ENCODE results near the gene LYZL2. TPM values are rescaled to one million over a fixed set of nuclear protein-coding genes. Genes with fewer than 3 reads are reported as not detected.
"Not testable (repeated sequence)": the region's sequence is repeated elsewhere in the genome, so short reads cannot be mapped to it uniquely, and the experiment has no call there.

LYZL2 gene
- total RNA-seq, 1 donor from 2014 or later: not detected

DNA sequence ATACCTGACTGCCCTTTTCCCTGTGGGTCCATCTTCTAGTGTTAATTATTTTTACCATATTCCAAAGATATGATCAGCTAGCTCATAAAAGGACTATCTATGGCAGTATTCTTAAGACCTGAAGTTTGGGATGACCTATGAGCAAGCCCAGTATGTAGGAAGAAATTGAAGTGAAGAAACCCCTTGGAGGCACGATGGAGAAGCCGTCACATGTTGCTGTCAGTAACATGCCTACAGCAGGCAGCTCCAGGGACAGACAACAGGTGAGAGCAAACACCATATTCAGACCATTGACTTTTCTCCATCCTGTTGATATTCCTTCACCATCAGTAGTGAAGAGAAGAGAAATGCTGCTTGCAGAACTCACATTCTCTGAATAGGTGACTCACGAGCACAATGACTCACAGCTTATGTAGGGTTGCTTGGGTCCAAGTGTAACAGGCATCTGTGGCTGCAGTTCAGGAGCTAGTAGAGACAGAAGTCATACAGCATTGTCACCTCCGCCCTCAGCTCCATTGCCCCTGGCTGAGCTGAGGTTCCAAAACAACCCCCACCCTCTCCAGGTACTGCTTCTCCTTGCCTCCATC, 8.4 kb upstream of the LYZL2 start:
- Mint-ChIP-seq H3K36me3 (ENCODE audit: low read depth, unreplicated experiment) (no peaks in the 10 kb centered on the region), H3K27me3 (ENCODE audit: low read depth, unreplicated experiment) (peaks cover 7% of the 10 kb centered on the region), H3K4me3 (ENCODE audit: unreplicated experiment) (no peak overlapping the region), H3K27ac (ENCODE audit: unreplicated experiment) (no peak overlapping the region), H3K9me3 (ENCODE audit: unreplicated experiment) (no peaks in the 10 kb centered on the region), H3K4me1 (ENCODE audit: low read depth, unreplicated experiment) (peaks cover 3% of the 10 kb centered on the region)
- peaks cover 6% of the 10 kb centered on the region for H3K4me1 ChIP-seq (ENCODE audit: insufficient read depth, low read length)
- H3K4me3 ChIP-seq (ENCODE audit: insufficient read depth, low read depth, low read length): no peak overlapping the region
- H2AFZ ChIP-seq (ENCODE audit: low read depth, low read length): no peak overlapping the region
- FAIRE-seq (peak; percentile 99), DNase-seq (ENCODE audit: low read depth) (peak; percentile 90)
- no peaks in the 10 kb centered on the region for H4K20me1 ChIP-seq (ENCODE audit: insufficient read depth, low read length)
- H3K36me3 ChIP-seq (ENCODE audit: insufficient read depth, low read length): no peaks in the 10 kb centered on the region
- H3K27me3 ChIP-seq (ENCODE audit: insufficient read depth, low read length): peaks cover under 1% of the 10 kb centered on the region
- H3K4me2 ChIP-seq (ENCODE audit: low read length): peak overlapping the region; percentile 26
- H3K9me3 ChIP-seq (ENCODE audit: insufficient read depth, low read depth, low read length): no peaks in the 10 kb centered on the region
- TF ChIP-seq, protein P1, sequence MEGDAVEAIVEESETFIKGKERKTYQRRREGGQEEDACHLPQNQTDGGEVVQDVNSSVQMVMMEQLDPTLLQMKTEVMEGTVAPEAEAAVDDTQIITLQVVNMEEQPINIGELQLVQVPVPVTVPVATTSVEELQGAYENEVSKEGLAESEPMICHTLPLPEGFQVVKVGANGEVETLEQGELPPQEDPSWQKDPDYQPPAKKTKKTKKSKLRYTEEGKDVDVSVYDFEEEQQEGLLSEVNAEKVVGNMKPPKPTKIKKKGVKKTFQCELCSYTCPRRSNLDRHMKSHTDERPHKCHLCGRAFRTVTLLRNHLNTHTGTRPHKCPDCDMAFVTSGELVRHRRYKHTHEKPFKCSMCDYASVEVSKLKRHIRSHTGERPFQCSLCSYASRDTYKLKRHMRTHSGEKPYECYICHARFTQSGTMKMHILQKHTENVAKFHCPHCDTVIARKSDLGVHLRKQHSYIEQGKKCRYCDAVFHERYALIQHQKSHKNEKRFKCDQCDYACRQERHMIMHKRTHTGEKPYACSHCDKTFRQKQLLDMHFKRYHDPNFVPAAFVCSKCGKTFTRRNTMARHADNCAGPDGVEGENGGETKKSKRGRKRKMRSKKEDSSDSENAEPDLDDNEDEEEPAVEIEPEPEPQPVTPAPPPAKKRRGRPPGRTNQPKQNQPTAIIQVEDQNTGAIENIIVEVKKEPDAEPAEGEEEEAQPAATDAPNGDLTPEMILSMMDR (IDR thresholded peaks at IDR 0.05; ENCODE audit: insufficient read depth, low read depth, low read length): no peak
- TF ChIP-seq EZH2 (IDR thresholded peaks at IDR 0.05; ENCODE audit: insufficient read depth, low read length): no peak
- no peak overlapping the region for H3K27ac ChIP-seq (ENCODE audit: low read depth, low read length)
- no peak overlapping the region for H3K9ac ChIP-seq (ENCODE audit: low read length)
- no peaks in the 10 kb centered on the region for H3K79me2 ChIP-seq (ENCODE audit: insufficient read depth, low read length)

DNA sequence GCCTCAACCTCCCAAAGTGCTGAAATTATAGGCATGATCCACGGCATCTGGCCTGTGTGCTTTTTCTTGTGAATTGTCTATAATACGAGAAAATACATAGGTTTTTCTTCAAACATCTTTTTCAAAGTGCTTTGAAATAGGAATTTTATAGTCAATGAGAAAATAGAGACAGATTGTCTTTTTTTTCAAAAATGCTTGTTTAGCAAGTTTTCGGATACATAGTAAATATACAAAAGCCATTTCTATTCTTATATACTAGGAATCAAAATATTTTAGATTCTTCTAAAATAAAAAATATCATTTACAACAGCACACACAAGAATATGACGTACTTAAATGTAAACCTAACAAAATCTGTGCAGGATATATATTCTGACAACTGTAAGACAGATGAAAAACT, 1.6 kb upstream of the LYZL2 start:
- no peak overlapping the region for H3K4me3 Mint-ChIP-seq (ENCODE audit: unreplicated experiment)
- H4K20me1 ChIP-seq (ENCODE audit: insufficient read depth, low read length): no peaks in the 10 kb centered on the region
- H3K79me2 ChIP-seq (ENCODE audit: insufficient read depth, low read length): no peaks in the 10 kb centered on the region
- H3K9ac ChIP-seq (ENCODE audit: low read length): no peak overlapping the region
- peaks cover 1% of the 10 kb centered on the region for H3K9me3 Mint-ChIP-seq (ENCODE audit: unreplicated experiment)
- TF ChIP-seq, protein P1 (IDR thresholded peaks at IDR 0.05; ENCODE audit: insufficient read depth, low read depth, low read length): no peak
- no peak for TF ChIP-seq EZH2 (IDR thresholded peaks at IDR 0.05; ENCODE audit: insufficient read depth, low read length)
- DNase-seq (ENCODE audit: low read depth) (no peak), FAIRE-seq (no peak)
- no peak overlapping the region for H3K27ac ChIP-seq (ENCODE audit: low read depth, low read length)
- H3K4me1 ChIP-seq (ENCODE audit: insufficient read depth, low read length): no peaks in the 10 kb centered on the region
- H3K27me3 ChIP-seq (ENCODE audit: insufficient read depth, low read length): peaks cover 5% of the 10 kb centered on the region
- peaks cover 10% of the 10 kb centered on the region for H3K27me3 Mint-ChIP-seq (ENCODE audit: low read depth, unreplicated experiment)
- peaks cover 3% of the 10 kb centered on the region for H3K36me3 Mint-ChIP-seq (ENCODE audit: low read depth, unreplicated experiment)
- no peak overlapping the region for H3K4me2 ChIP-seq (ENCODE audit: low read length)
- H3K27ac Mint-ChIP-seq (ENCODE audit: unreplicated experiment): no peak overlapping the region
- H3K9me3 ChIP-seq (ENCODE audit: insufficient read depth, low read depth, low read length): no peaks in the 10 kb centered on the region
- no peak overlapping the region for H2AFZ ChIP-seq (ENCODE audit: low read depth, low read length)
- H3K4me1 Mint-ChIP-seq (ENCODE audit: low read depth, unreplicated experiment): no peaks in the 10 kb centered on the region
- H3K36me3 ChIP-seq (ENCODE audit: insufficient read depth, low read length): no peaks in the 10 kb centered on the region
- no peak overlapping the region for H3K4me3 ChIP-seq (ENCODE audit: insufficient read depth, low read depth, low read length)

DNA sequence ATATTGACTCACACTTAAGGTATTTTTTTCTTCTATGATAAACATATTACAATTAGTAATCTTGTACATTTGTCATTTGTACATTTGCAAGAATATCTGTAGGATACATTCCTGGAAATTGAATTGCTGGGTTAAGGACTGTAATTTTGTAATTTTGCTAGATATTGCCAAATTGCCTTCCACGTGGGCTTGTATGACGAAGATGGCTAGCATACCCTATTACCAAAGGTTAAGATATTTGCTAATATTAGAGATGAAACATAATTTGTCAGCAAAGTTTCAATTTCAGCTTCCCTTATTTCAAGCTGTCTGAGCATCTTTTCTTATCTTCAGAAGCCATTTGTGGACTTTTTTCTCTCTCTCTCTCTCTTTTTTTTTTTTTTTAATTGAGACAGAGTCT, 1.0 kb upstream of the LYZL2 start:
- Mint-ChIP-seq H3K27ac (ENCODE audit: unreplicated experiment) (no peak overlapping the region), H3K9me3 (ENCODE audit: unreplicated experiment) (peaks cover 1% of the 10 kb centered on the region), H3K36me3 (ENCODE audit: low read depth, unreplicated experiment) (peaks cover 3% of the 10 kb centered on the region), H3K4me3 (ENCODE audit: unreplicated experiment) (no peak overlapping the region), H3K27me3 (ENCODE audit: low read depth, unreplicated experiment) (peaks cover 13% of the 10 kb centered on the region), H3K4me1 (ENCODE audit: low read depth, unreplicated experiment) (no peaks in the 10 kb centered on the region)
- Histone ChIP-seq H3K36me3 (ENCODE audit: insufficient read depth, low read length) (no peaks in the 10 kb centered on the region), H3K27me3 (ENCODE audit: insufficient read depth, low read length) (peaks cover 5% of the 10 kb centered on the region), H3K4me1 (ENCODE audit: insufficient read depth, low read length) (no peaks in the 10 kb centered on the region), H3K4me2 (ENCODE audit: low read length) (no peak overlapping the region), H3K4me3 (ENCODE audit: insufficient read depth, low read depth, low read length) (no peak overlapping the region), H4K20me1 (ENCODE audit: insufficient read depth, low read length) (no peaks in the 10 kb centered on the region), H3K9me3 (ENCODE audit: insufficient read depth, low read depth, low read length) (no peaks in the 10 kb centered on the region), H3K9ac (ENCODE audit: low read length) (no peak overlapping the region), H2AFZ (ENCODE audit: low read depth, low read length) (no peak overlapping the region), H3K79me2 (ENCODE audit: insufficient read depth, low read length) (no peaks in the 10 kb centered on the region), H3K27ac (ENCODE audit: low read depth, low read length) (no peak overlapping the region)
- TF ChIP-seq EZH2 (IDR thresholded peaks at IDR 0.05; ENCODE audit: insufficient read depth, low read length): no peak
- TF ChIP-seq, protein P1 (IDR thresholded peaks at IDR 0.05; ENCODE audit: insufficient read depth, low read depth, low read length): no peak
- FAIRE-seq (no peak), DNase-seq (ENCODE audit: low read depth) (no peak)

DNA sequence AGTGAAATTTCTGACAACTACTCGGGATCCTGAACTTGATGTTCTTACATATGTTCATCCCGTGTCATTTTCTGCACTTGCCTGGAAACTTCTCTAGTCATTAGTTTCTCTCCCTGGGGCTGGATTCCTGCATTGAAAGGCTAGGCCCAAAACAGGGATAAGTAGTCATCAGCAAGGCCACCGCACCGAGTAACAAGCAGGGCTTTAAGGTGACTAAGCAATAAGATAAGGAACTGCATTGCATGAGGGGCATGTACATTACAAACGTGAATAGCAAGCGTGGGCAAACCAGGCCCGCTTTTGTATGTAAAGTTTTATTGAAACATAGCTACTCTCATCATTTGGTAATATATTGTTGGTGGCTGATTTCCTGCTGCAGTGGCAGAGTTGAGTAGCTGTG, 977 bp downstream of the LYZL2 start:
- not testable (repeated sequence) for H3K27ac ChIP-seq (ENCODE audit: low read depth, low read length); H3K9ac ChIP-seq (ENCODE audit: low read length); H3K9me3 Mint-ChIP-seq (ENCODE audit: unreplicated experiment); H3K36me3 ChIP-seq (ENCODE audit: insufficient read depth, low read length); H3K4me2 ChIP-seq (ENCODE audit: low read length); H3K27ac Mint-ChIP-seq (ENCODE audit: unreplicated experiment); H4K20me1 ChIP-seq (ENCODE audit: insufficient read depth, low read length); DNase-seq (ENCODE audit: low read depth); H3K36me3 Mint-ChIP-seq (ENCODE audit: low read depth, unreplicated experiment); H2AFZ ChIP-seq (ENCODE audit: low read depth, low read length); H3K4me3 ChIP-seq (ENCODE audit: insufficient read depth, low read depth, low read length); H3K27me3 ChIP-seq (ENCODE audit: insufficient read depth, low read length); H3K4me3 Mint-ChIP-seq (ENCODE audit: unreplicated experiment); H3K4me1 Mint-ChIP-seq (ENCODE audit: low read depth, unreplicated experiment); H3K4me1 ChIP-seq (ENCODE audit: insufficient read depth, low read length); FAIRE-seq; H3K79me2 ChIP-seq (ENCODE audit: insufficient read depth, low read length); H3K9me3 ChIP-seq (ENCODE audit: insufficient read depth, low read depth, low read length)
- peaks cover 13% of the 10 kb centered on the region for H3K27me3 Mint-ChIP-seq (ENCODE audit: low read depth, unreplicated experiment)
